HTERT RPE-1 (cell line): ENCODE measurements around the gene URB1.

Source experiments
- in situ Hi-C: fragments of 300-500 bp; cut with MboI; formaldehyde crosslinking; loops from 4 replicates; pipeline ENCODE4 v1.14.3; 2020; ENCODE audit warnings: low sequenced_read_pairs

URB1 gene

DNA sequence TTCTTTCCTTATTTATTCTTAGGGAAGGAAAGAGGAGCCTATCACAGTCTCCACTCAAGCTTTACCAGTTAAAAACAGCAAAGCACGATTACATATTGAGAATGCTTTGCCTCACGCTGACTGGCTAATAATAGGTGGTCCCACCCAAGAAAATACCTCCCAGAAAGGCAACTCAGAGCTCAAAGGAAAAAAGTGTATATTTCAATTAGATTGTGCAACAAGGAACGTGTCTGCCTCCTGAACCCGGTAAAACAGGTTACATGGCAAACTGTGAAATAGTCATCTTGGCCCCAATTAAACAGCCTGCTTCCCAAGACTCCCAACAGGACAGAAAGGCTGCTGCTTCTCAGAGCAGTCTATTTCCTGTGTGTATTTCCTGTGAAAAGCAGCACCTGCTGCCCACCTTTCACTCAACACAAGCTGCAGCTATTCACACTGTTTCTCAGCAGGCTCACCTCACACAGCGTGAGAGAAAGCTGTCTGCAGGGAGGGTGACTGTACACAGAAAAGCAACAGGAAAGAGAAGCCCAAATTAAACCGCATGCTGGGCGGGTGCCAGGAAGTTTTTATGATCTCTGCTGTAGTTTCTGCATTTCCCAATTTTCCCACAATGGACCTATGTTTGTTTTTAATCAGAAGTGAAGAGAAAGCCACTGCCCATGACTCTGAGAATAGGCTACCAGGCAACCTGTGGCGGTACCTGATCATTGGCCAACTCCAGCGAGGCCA is 44.0 kb downstream of the URB1 start:
- in situ Hi-C loops, result no loop called here

DNA sequence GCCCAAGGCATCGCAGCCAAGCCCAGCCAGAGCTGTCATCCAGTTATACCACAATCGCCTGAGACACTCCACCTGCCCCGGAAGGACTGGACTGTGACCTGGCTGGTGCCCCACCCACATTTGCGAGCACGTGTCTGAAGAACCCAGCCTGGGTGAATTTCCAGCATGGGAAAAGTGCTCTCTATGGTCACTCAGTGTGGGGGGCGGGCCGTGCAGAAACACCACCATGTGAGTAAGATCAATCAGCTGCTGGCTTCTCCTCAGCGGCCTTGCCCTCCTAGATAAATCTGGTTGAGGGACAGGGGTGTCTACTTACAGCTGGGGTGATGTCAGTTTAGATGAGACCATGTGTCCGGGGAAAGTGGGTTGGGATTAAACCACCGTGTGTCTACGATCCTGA is 44.8 kb downstream of the URB1 start:
- in situ Hi-C loops, result no loop called here

DNA sequence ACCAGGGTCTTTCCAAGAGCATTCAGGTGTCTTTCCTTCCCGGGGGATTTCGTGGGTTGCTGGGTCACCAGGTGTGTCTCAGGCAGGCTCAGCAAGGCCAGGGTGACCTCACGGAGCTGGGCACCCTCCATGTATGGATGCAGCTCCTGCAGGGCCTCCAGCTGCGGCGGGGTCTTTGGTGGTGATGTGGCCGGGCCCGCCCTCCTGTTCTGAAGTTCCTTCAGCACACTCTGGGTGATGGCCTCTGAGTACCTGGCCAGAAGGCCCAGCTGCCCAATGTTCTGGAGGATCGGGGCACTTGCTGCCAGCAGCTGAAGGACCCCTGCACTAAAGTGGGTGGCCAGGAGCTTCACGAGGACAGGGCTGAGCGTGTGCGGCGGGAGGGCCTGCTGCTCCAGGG is 45.5 kb downstream of the URB1 start:
- in situ Hi-C loops, result no loop called here

DNA sequence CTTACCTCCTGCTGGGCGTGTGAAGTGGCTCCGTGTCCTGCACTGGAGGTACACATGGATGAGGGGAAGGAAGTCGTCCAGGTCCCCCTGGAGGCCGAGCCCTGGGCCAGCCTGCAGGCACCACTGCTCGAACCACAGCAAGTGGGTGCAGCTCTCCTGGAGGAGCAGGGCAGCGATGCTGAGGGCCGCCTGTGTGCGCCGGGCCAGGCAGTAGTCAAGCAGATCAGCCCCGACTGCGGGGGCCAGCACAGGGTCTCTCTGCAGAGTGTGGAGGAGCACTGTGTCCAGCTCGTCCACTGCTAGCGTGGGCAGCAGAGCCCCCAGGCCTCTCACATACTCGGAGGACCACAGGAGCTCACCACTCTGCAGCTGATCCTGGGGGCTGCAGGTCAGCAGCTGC is 45.9 kb downstream of the URB1 start:
- in situ Hi-C loops, result no loop called here

DNA sequence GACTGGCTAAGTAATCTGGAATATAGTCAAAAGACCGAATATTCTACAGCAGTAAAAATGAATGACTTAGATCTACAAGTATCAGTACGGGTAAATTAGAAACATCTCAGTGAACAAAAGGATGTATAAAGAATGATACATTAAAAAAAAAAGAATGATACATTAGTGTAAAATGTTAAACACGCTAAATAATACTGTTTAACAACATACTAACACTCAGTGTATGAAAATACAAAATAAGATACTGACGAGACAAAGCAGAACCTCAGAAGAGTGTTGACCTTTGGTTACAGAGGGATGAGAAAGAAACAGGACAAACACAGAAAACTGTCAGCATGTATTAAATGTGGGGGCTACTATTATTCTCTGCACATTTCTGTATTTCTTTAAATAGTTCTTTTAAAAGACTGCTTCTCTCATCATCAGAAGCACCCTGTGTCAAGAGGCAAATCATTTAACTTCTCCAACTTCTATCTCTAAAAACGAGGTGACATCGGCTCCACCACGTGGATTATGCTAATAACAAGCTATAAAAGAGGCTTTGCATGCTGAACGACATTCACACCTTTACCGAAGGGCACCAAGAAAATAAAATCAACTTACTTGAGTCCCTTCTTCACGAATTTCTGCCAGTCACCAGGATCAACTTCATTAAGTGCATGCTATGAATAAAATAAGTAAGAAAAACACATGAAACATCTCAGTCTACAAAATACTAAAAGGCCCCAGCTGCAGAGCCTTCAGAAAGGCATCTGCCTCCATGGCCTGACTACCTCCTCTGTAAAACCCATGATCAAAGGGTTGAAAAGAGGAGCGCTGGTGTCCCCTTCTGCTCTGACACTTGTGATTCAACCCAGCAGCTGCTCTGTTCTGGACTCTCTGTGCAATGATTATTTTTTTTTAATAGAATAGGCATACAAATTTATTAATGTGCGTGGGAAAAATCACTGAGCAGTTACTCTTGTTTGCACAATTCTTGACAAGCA is 51.7 kb downstream of the URB1 start:
- in situ Hi-C loops, result no loop called here

DNA sequence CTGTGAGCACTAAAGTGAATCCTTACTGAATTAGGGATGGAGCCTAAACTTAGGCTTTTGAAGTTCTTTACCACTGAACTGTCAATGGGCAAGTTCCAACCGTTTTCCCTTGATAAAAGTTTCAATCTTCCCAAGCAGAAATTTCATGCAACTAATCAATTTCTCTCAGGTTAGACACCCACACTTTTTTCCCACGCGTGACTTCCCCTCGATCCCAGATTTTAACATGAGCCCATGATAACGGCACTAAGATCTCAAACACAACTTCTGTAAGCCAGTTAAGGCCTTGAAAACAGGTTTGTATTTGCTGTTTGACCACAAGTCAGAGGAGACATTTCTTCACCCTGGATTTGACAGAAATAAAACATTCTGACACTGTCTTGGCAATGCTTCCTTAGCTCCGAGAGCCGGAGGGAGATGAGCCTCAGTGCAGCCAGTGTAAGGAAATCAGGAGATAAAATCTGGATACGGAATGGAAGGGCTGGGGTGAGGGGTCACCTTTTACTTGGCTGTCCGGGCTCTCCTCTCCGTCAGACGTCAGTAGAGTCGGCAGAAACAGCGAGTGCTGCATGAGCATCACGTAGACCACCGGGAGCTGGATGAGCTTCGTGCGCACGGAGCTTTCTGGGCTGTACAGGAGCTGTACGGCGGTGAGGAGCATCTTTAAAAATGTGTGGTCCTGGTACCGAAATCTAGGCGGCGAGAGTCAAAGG is 54.4 kb downstream of the URB1 start:
- in situ Hi-C loops, result no loop called here

DNA sequence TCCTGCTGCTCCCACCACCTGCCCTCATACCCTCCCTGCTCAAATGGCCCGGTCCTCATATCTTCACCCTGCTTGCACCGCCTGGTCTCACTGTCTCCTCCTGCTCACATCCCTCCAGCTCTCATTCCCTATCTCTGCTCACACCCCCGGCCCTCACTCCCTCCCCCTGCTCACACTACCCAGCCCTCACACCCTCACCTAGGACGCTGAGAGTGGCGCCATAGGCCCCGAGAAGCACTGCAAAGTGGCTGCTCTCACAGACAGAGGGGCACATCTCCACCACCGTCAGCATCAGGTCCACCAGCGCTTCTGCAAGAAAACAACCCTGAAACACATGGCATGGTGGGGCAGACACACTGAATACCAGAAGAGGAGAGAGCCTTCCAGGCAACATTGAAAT is 55.6 kb downstream of the URB1 start:
- in situ Hi-C loops, result no loop called here

DNA sequence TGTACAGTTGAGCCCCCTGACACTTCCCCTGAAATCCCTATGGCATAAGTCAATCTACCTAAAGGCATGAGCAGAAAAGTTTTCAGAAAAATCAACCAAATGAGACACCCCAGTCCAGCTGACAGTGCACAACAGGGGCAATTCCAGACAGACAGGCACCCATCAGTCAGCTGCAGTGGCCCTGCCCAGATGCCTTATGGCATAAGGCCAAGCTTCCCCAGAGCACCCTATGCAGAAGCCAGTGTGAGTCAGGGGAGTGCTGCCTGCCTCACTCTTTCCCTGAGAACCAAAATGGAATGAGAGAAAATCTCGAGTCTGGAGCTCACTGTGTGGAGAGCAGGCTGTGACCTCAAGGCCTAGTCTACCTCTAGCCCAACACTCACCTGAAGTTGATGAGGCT is 56.1 kb downstream of the URB1 start:
- in situ Hi-C loops, result no loop called here

DNA sequence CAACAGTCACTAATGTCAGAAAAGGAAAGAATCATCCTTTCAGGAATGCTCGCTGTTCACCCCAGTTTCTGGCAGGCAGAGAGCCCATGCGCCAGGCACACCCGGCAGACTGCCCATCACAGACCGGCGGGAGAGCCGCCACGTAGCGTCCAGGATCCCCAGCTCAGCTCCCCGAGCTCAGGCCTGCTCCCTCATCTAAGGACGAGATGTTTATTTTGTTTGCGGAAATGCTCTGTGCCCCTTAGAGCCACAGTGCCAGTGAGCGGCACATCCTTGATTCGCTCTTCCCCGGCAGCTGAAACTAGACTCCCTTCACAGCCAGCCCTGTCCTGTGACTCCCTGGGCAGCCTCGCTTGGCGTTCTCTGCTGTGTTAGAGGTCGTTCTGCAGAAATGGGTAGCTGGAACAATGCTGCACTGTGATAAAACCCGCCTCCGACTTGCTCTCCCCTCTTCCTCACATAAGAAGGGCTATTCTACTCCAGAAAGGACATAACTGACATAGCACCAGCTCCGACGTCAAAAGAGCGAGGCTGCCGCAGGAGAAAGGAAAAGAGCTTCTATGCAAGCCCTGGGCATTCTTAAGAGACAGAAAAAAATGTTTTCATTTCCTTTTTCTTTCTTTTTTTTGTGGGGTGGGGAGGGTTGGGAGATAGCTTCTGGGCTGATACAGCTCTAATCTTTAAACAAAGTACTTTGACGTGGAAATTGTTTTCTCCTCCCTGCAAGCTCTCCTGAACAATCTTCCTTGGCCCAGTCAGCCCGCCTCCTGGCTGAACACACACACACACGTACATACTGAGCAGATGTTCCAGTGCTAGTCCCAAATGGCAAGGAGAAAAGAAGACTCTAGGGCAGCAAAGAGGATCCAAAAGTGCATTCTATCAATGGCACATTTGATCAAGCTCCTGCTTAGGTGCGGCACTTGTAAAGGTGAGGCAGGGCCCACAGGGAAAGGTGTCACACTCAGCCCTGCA is 56.9 kb downstream of the URB1 start:
- in situ Hi-C loops, result no loop called here

DNA sequence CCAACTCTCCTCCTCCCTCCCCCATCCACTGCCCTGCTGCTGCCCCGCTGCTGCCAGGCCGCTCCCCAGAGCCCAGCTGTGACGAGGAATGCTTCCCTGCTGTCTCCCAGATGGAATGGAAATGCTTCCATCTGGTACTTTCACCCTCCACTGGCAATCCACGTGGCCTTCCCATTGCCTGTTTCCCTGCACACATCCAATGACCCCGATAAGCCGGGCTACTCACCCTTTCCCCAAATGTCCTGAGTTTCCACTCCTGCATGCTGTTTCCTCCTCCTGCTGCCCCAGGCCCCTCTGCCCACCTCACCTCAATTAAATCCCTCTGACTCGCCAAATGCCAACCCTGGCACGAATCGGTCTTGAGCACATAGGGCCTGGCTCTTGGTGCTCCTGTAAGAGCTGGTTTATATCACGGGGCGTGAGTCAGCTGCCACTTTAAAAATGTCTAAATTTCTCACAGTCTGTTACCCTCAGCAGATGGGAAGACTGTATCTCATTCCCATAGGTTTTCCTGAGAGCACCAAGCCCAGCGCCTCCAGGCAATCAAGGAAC is 57.8 kb downstream of the URB1 start:
- in situ Hi-C loops, result no loop called here

DNA sequence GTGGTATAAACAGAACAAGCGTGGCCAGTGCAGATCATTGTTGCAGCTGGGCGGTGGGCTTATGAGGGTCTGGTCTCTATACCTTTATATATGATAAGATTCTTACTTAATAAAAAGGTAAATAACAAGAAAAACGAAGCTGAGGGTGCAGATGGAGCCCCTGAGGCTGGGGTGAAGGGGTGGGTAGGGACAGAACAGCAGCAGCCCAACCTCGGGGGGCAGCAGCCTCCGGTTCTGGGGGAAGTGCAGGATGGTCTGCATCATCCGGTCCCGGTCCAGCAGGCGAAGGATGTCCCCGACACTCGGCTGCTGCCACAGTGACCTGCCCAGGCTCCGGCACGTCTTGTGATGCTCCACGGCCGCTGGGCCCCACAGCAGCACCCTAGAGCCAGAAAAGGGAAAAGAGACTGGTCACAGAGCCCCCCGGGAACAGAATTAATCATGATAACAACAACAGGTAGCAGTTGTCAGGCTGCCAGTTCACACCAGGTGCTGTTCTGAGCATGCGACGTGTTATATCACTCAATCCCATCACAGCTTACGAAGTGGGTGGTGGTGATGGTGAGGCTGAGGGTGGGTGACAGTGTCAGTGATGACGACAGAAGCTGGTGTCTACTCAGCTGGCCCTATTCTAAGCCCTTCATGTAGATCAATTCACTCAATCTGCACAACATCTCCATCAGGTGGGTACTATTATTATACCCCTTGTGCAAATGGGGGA is 58.7 kb downstream of the URB1 start:
- in situ Hi-C loops, result no loop called here

DNA sequence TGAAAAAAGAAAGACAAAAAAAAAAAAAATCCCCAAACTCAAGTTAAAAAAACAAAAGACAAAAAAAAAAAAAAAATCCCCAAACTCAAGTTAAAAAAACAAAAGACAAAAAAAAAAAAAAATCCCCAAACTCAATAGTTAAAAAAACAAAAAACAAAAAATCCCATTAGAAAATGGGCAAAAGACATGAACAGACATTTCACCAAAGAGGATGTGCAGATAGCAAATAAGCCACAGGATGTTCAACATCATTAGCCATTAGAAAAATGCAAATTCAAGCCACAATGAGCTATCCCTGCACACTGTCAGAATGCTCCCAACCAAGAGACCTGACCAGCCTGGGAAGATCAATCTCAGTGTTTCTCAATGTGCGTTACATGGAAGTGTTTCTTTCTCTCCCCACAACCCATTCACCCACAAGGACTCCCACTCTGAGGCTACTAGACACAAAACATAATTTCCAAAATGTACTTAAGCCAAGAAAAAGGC is 60.3 kb downstream of the URB1 start:
- in situ Hi-C loops, result no loop called here

DNA sequence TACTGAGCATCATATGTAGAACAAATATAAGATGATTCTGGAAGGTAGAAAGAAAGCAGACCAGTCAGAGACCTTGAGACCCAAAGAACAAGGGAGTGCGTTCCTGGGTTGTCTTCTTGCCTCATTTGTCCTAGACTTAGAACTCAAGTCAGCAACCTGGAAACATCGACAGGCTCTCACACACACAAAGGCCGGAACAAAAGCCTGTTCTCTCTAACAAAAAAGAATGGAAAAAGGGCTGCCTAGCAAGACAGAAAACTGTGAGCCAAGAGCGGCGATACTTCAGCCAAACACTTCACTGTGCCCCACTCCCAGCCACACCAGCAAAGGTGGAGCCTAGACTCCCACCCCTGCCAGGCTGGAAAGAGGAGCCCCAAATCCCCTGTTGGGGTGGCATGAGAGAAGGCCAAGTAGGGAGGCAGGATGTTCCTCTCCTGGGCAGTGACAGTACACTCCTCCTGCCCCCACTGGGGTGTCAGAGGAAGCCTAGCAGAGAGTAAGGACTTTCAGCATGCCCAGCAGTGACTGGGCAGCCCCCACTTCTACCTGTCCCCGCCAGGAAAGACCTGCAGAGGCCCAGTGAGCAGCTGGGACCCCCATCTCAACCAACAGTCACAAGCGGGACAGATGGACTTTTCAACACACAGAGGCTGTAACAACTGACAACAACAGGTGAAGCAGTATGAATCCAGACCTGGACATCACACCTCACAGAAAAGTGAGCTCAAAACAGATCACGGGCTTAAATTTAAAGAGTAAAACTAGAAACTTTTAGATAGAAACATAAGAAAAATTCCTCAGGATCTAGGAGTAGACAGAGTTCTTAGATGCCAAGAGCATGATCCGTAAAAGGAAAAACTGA is 61.1 kb downstream of the URB1 start:
- in situ Hi-C loops, result no loop called here

DNA sequence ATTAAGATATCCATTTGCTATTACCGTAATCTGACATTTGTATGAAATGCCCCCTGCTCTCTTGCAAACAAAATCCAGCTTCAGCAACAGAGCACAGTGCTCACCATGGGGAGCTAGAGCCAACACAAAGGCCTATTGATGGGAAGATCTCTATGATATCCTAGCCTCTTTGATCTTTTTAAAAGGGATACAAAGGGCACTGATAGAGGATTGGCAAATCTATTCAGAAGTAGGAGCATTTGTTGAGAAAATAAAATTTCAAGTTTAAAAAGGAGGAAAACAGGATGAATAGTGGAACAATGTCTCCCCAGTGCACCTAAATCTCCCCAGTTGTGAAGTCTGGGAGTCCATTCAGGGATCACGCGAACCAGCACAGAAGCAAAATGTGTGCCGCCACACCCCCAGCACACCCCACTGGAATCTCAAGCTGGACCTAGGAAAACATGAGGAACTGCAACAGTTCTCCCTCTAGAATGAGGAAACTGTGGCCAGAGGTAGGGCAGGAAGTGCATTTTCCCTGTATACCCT is 62.0 kb downstream of the URB1 start:
- in situ Hi-C loops, result no loop called here

DNA sequence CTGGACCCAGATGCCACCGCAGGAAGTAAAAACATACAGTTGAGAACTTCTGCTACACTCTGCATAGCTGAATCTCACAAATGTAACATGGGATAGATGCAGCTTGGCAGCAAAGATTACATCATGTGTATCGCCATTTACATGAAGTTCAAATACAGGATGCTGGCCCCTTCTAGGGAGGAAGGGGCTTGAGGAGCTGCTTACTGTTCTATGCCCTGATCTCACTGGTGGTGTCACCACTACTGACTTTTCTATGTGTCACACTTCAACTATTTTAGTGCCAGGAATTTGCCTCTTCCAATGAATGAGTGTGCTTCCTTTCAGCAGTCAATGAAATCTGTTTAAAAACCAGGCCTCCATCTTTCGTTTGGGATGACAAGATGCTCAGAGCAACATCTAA is 63.0 kb downstream of the URB1 start:
- in situ Hi-C loops, result no loop called here

DNA sequence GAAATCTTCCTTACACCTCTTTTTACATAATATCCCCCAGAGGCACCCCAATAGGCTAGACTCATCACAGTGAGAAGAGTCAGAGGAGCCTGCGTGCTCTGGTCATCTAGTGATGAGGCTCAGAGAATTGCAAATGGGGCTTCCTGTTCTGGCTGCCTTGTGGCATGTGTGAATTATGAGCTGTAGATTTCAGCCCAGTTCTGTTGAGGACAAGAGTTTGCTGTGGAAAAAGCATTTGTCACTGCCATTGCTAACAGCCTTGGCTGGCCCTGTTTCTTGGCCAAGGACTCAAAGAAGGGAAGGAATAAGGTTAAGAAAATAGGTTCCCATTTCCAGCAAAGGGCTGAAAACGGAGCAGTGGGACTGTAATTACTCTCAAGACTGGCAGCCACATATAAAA is 63.5 kb downstream of the URB1 start:
- in situ Hi-C loops, result no loop called here

DNA sequence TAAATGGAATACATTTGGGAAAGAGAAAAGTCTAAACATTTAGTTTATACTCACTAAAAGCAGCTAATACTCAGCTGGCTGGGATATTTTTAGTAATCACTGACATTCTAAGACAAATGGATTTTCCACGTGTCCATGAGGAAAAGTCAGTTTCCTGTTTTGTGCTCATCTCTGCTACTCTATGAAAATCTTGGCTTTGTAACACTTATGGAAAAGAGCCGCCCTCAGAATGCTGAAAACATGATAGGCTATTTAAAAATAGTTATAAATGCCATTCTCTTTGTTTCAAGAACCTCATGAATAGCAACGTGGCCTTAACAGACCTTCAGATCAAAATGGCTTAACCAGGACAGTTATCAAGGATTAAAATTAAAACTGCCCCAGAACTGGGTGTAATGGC is 64.2 kb downstream of the URB1 start:
- in situ Hi-C loops, result no loop called here

DNA sequence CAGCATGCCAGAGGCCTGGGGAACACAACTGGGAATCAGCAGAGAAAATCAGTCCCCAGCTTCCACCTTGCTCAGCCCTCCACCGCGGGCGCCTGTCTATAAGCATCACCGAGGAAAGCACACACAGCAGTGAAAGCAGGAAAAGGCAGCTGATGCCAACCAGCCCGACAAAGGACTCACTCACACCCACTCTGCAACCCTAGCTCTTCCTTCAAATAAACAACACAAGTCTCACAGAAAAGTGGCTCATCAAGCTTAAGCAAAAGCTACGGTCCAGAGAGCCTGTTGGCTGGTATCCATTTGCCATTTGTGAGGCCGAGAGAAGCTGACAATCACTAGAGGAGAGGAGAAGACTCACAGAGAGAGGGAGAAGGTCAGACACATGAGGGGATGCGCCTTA is 67.1 kb downstream of the URB1 start:
- in situ Hi-C loops, result no loop called here
